ENCODE measurements around the gene C13orf46.

Gene C13orf46

GRCh38 chr13:113921763-113922162, 52.1 kb downstream of the C13orf46 start:
- DNase-seq (ENCODE audit: low read depth), result no peak
- no peak overlapping the region for H3K4me3 ChIP-seq (ENCODE audit: low read length)
- no peak for TF ChIP-seq CTCF (conservative IDR thresholded peaks at IDR 0.05; ENCODE audit: low read length)

GRCh38 chr13:113920606-113921286, 53.1 kb downstream of the C13orf46 start:
- H3K4me3 ChIP-seq (ENCODE audit: low read length), result no peak overlapping the region
- TF ChIP-seq CTCF (conservative IDR thresholded peaks at IDR 0.05; ENCODE audit: low read length), result no peak
- DNase-seq (ENCODE audit: low read depth), result no peak

- DNase-seq (ENCODE audit: low read depth), result peak; percentile 42
- no peak overlapping the region for H3K4me3 ChIP-seq (ENCODE audit: low read length)
- TF ChIP-seq CTCF (conservative IDR thresholded peaks at IDR 0.05; ENCODE audit: low read length), result no peak; the same call in 1 of the 2 replicates
These were observed 53.9 kb downstream of the C13orf46 start for GRCh38 chr13:113919761-113920559.

- DNase-seq (ENCODE audit: low read depth), result peak; percentile 42
- no peak overlapping the region for H3K4me3 ChIP-seq (ENCODE audit: low read length)
- TF ChIP-seq CTCF (conservative IDR thresholded peaks at IDR 0.05; ENCODE audit: low read length), result no peak
These were observed 54.7 kb downstream of the C13orf46 start for GRCh38 chr13:113918981-113919701.

GRCh38 chr13:113918580-113918979, 55.3 kb downstream of the C13orf46 start:
- no peak for TF ChIP-seq CTCF (conservative IDR thresholded peaks at IDR 0.05; ENCODE audit: low read length)
- DNase-seq (ENCODE audit: low read depth), result no peak
- no peak overlapping the region for H3K4me3 ChIP-seq (ENCODE audit: low read length)

- no peak overlapping the region for H3K4me3 ChIP-seq (ENCODE audit: low read length)
- DNase-seq (ENCODE audit: low read depth), result no peak
- no peak for TF ChIP-seq CTCF (conservative IDR thresholded peaks at IDR 0.05; ENCODE audit: low read length)
These were observed 56.1 kb downstream of the C13orf46 start for GRCh38 chr13:113917594-113918371.

All from AG10803 (cell line).